Testis (tissue), 3 donors: Measurements from ENCODE around the gene BCL2L14. TPM values are rescaled to one million over a fixed set of nuclear protein-coding genes. Genes with fewer than 3 reads are reported as not detected.

Source experiments
- DNase-seq: peaks from one replicate; pipeline ENCODE4 v3.0.0-alpha.2; 2019
- H3K27ac ChIP-seq, 2 donors: fragments of 200-600 bp; sonication (generic); one replicate each; pipeline ENCODE4 v1.5.1; 2019
- H3K27me3 ChIP-seq: fragments of 200-600 bp; sonication (generic); one replicate; pipeline ENCODE4 v1.5.1; 2019
- H3K36me3 ChIP-seq: fragments of 200-600 bp; sonication (generic); one replicate; pipeline ENCODE4 v1.5.1; 2017; ENCODE audit warnings: low read depth; ENCODE audit errors: missing control alignments
- H3K4me1 ChIP-seq: fragments of 200-600 bp; sonication (generic); one replicate; pipeline ENCODE4 v1.5.1; 2019
- H3K4me3 ChIP-seq, 2 donors: fragments of 200-600 bp; sonication (generic); one replicate each; pipeline ENCODE4 v1.5.1; 2017 to 2019
- H3K9me3 ChIP-seq: fragments of 200-600 bp; sonication (generic); one replicate; pipeline ENCODE4 v1.5.1; 2017
- POLR2A ChIP-seq: fragments of 450-650 bp; IDR thresholded peaks from one replicate; pipeline ENCODE4 v1.6.1; 2017; ENCODE audit warnings: antibody characterized with exemption, mild to moderate bottlenecking, moderate library complexity
- WGBS, 2 donors: methylation state at CpG; one replicate each; pipeline ENCODE4 v1.1.5; 2018; 5-methylcytosine and 5-hydroxymethylcytosine counted together
- intact Hi-C: fragments of 100-400 bp; cut with DNase I; formaldehyde crosslinking; loops from one replicate; pipeline ENCODE4 v1.15.1; 2023; ENCODE audit warnings: low total_unique reads
- polyA plus RNA-seq: library from polyadenylated mRNA; stranded (reverse); fragments of 350-450 nt; fragmentation: Illumina TruSeq; extraction: RNeasy Lipid Tissue Mini Kit (QIAGEN cat#74804); gene quantifications from one replicate; pipeline ENCODE4 v1.2.3, GENCODE V29; 2014; ENCODE audit warnings: low read depth, low replicate concordance; ENCODE audit not compliant: insufficient read depth
- total RNA-seq, 2 donors: library from RNA; depleted of rRNA; stranded (reverse); fragments of >200 nt; gene quantifications; one replicate each; pipeline ENCODE4 v1.2.3, GENCODE V29; 2016
- TF ChIP-seq, protein P1 (sequence below), 3 experiments: fragments of 450-650 bp in 2 of 3; fragments of 200-600 bp in 1 of 3; sonication (generic) in 1 of 3; IDR thresholded peaks; one replicate each; pipeline ENCODE4 v1.5.1; 2016 to 2019; ENCODE audit warnings: antibody characterized with exemption in 3 of 3, mild to moderate bottlenecking in 2 of 3, moderate library complexity in 1 of 3

Gene BCL2L14
- total and polyA plus RNA-seq, 3 donors from 2014 or later, result 18.8 to 79.9 (median 51.4) TPM

- Histone ChIP-seq H3K9me3 (no peaks in the 10 kb centered on the region), H3K27ac (no peak overlapping the region), H3K27me3 (no peaks in the 10 kb centered on the region), H3K4me3 (no peak overlapping the region), H3K4me1 (no peaks in the 10 kb centered on the region), H3K36me3 (no peaks in the 10 kb centered on the region)
- DNase-seq, result no peak
- 61 to 82% methylated on average over 7 of the region's 7 CpGs for WGBS, 2 donors
- TF ChIP-seq POLR2A, result no peak
- TF ChIP-seq, protein P1, sequence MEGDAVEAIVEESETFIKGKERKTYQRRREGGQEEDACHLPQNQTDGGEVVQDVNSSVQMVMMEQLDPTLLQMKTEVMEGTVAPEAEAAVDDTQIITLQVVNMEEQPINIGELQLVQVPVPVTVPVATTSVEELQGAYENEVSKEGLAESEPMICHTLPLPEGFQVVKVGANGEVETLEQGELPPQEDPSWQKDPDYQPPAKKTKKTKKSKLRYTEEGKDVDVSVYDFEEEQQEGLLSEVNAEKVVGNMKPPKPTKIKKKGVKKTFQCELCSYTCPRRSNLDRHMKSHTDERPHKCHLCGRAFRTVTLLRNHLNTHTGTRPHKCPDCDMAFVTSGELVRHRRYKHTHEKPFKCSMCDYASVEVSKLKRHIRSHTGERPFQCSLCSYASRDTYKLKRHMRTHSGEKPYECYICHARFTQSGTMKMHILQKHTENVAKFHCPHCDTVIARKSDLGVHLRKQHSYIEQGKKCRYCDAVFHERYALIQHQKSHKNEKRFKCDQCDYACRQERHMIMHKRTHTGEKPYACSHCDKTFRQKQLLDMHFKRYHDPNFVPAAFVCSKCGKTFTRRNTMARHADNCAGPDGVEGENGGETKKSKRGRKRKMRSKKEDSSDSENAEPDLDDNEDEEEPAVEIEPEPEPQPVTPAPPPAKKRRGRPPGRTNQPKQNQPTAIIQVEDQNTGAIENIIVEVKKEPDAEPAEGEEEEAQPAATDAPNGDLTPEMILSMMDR (IDR thresholded peaks at IDR 0.05), result no peak
- intact Hi-C loops, result no loop called here
These were observed 22.0 kb upstream of the BCL2L14 start for GRCh38 chr12:12048714-12049113.

GRCh38 chr12:12051668-12052067 is 19.1 kb upstream of the BCL2L14 start:
- 85 to 96% methylated on average over 4 of the region's 4 CpGs for WGBS, 2 donors
- H3K4me3 ChIP-seq, result no peak overlapping the region
- no peaks in the 10 kb centered on the region for H3K4me1 ChIP-seq
- H3K9me3 ChIP-seq, result no peaks in the 10 kb centered on the region
- no peaks in the 10 kb centered on the region for H3K27me3 ChIP-seq
- intact Hi-C loops, result no loop called here
- no peaks in the 10 kb centered on the region for H3K36me3 ChIP-seq
- H3K27ac ChIP-seq, result no peak overlapping the region
- TF ChIP-seq, protein P1 (IDR thresholded peaks at IDR 0.05), result no peak
- TF ChIP-seq POLR2A, result no peak
- DNase-seq, result no peak

DNA sequence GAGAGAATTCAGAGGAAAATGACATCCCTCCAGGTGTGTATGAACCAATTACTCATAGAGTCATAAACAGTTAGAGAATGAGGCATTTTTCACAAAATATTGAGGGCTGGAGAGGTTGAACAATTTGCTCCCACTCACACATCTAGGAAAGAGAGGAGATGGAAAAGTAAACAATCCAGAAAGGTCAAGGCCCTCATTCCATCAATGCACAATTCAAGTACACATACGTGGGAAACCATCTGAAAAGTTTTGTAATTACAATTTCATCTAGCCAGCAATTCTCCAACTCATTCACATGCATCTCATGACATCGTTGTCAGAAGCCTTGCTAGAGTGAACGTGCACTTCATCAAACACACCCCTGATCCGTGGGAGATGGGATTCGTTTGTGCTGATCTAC is 15.7 kb upstream of the BCL2L14 start:
- H3K27ac ChIP-seq, result no peak overlapping the region
- H3K36me3 ChIP-seq, result no peaks in the 10 kb centered on the region
- intact Hi-C loops, result no loop called here
- no peaks in the 10 kb centered on the region for H3K4me1 ChIP-seq
- no peak for DNase-seq
- 22 to 57% methylated on average over 5 of the region's 5 CpGs for WGBS, 2 donors
- no peak for TF ChIP-seq POLR2A
- TF ChIP-seq, protein P1 (IDR thresholded peaks at IDR 0.05), result no peak
- no peak overlapping the region for H3K4me3 ChIP-seq
- no peaks in the 10 kb centered on the region for H3K27me3 ChIP-seq
- no peaks in the 10 kb centered on the region for H3K9me3 ChIP-seq

- TF ChIP-seq, protein P1 (IDR thresholded peaks at IDR 0.05), result no peak
- TF ChIP-seq POLR2A, result no peak
- Histone ChIP-seq H3K4me1 (no peaks in the 10 kb centered on the region), H3K27ac (no peak overlapping the region), H3K36me3 (no peaks in the 10 kb centered on the region), H3K9me3 (no peaks in the 10 kb centered on the region), H3K27me3 (no peaks in the 10 kb centered on the region), H3K4me3 (no peak overlapping the region)
- no peak for DNase-seq
- 63 to 77% methylated on average over 4 of the region's 4 CpGs for WGBS, 2 donors
- intact Hi-C loops, result no loop called here
These were observed 13.8 kb upstream of the BCL2L14 start for GRCh38 chr12:12056951-12057350.

GRCh38 chr12:12064596-12064995 is 6.1 kb upstream of the BCL2L14 start:
- no peak overlapping the region for H3K4me3 ChIP-seq
- no peak overlapping the region for H3K27ac ChIP-seq
- no peak for DNase-seq
- WGBS, 2 donors, result 87 to 95% methylated on average over 4 of the region's 4 CpGs
- H3K9me3 ChIP-seq, result no peaks in the 10 kb centered on the region
- H3K36me3 ChIP-seq, result no peaks in the 10 kb centered on the region
- H3K4me1 ChIP-seq, result no peaks in the 10 kb centered on the region
- intact Hi-C loops, result no loop called here
- TF ChIP-seq POLR2A, result no peak
- TF ChIP-seq, protein P1 (IDR thresholded peaks at IDR 0.05), result no peak
- no peaks in the 10 kb centered on the region for H3K27me3 ChIP-seq
